Neural cell (in vitro differentiated cells): ENCODE results near the gene FGD4. TPM values are rescaled to one million over a fixed set of nuclear protein-coding genes. Genes with fewer than 3 reads are reported as not detected.

Experiments used
- H2AFZ ChIP-seq: fragments of 200-600, 300-800 bp; sonication (generic), shearing (Covaris generic); 2 replicates; pipeline ENCODE4 v1.6.0; 2014; ENCODE audit warnings: low read depth, mild to moderate bottlenecking, antibody characterized with exemption, low read length, moderate library complexity
- H3F3A ChIP-seq: fragments of 200-600 bp; shearing (Covaris generic); 2 replicates; pipeline ENCODE4 v1.6.1; 2016; ENCODE audit warnings: mild to moderate bottlenecking, moderate library complexity, mixed read lengths, antibody characterized with exemption, low read length; ENCODE audit not compliant: insufficient read depth, poor library complexity, severe bottlenecking
- H3K27ac ChIP-seq: fragments of 200-600, 300-800 bp; sonication (generic), shearing (Covaris generic); 2 replicates; pipeline ENCODE4 v1.5.1; 2014; ENCODE audit warnings: mild to moderate bottlenecking, low read length, moderate library complexity
- H3K27me3 ChIP-seq: fragments of 300-800, 200-600 bp; sonication (generic), shearing (Covaris generic); 2 replicates; pipeline ENCODE4 v1.6.0; 2014; ENCODE audit warnings: mild to moderate bottlenecking, low read depth, low read length, moderate library complexity; ENCODE audit not compliant: insufficient read depth
- H3K36me3 ChIP-seq: fragments of 300-800, 200-600 bp; sonication (generic), shearing (Covaris generic); 2 replicates; pipeline ENCODE4 v1.5.1; 2014; ENCODE audit warnings: mild to moderate bottlenecking, antibody characterized with exemption, low read length, moderate library complexity; ENCODE audit not compliant: insufficient read depth
- H3K4me2 ChIP-seq: fragments of 300-800, 200-600 bp; sonication (generic), shearing (Covaris generic); 2 replicates; pipeline ENCODE4 v1.6.0; 2014; ENCODE audit warnings: mild to moderate bottlenecking, low read length
- H3K4me3 ChIP-seq: fragments of 300-800, 200-600 bp; sonication (generic), shearing (Covaris generic); 2 replicates; pipeline ENCODE4 v1.5.1; 2014; ENCODE audit warnings: mild to moderate bottlenecking, low read length, moderate library complexity
- H3K79me2 ChIP-seq: fragments of 200-600 bp; shearing (Covaris generic); replicated peaks from 2 replicates; pipeline ENCODE4 v1.6.0; 2014; ENCODE audit warnings: mild to moderate bottlenecking, low read length, moderate library complexity; ENCODE audit not compliant: insufficient read depth
- H3K9ac ChIP-seq: fragments of 300-800, 200-600 bp; sonication (generic), shearing (Covaris generic); 2 replicates; pipeline ENCODE4 v1.6.1; 2016; ENCODE audit warnings: mild to moderate bottlenecking, low read length, mixed read lengths
- H3K9me2 ChIP-seq: fragments of 200-600 bp; shearing (Covaris generic); 2 replicates; pipeline ENCODE4 v1.6.1; 2016; ENCODE audit warnings: mild to moderate bottlenecking, low read length, mixed read lengths; ENCODE audit not compliant: insufficient read depth
- H3K9me3 ChIP-seq: fragments of 200-600, 300-800 bp; sonication (generic), shearing (Covaris generic); 2 replicates; pipeline ENCODE4 v1.6.1; 2016; ENCODE audit warnings: mild to moderate bottlenecking, mixed run types, low read length, moderate library complexity, mixed read lengths
- H4K20me1 ChIP-seq: fragments of 200-600 bp; shearing (Covaris generic); 2 replicates; pipeline ENCODE4 v1.6.1; 2016; ENCODE audit warnings: mild to moderate bottlenecking, mixed run types; ENCODE audit not compliant: insufficient read depth
- CTCF ChIP-seq: fragments of 450-650 bp; IDR thresholded peaks from 2 replicates; pipeline ENCODE4 v1.5.1; 2014; ENCODE audit warnings: antibody characterized with exemption, mild to moderate bottlenecking, moderate library complexity; ENCODE audit not compliant: poor library complexity, severe bottlenecking
- EP300 ChIP-seq: fragments of 450-650 bp; conservative IDR thresholded peaks from 2 replicates; pipeline ENCODE4 v1.6.1; 2014; ENCODE audit warnings: antibody characterized with exemption, mild to moderate bottlenecking, moderate library complexity; ENCODE audit not compliant: poor library complexity, severe bottlenecking
- EZH2 ChIP-seq: fragments of 200-600, 300-800 bp; shearing (Covaris generic), sonication (generic); IDR thresholded peaks from 2 replicates; pipeline ENCODE4 v1.6.1; 2014; ENCODE audit warnings: antibody characterized with exemption, low read length, borderline replicate concordance, mild to moderate bottlenecking; ENCODE audit not compliant: insufficient read depth, poor library complexity, severe bottlenecking
- MXI1 ChIP-seq: fragments of 450-650 bp; conservative IDR thresholded peaks from 2 replicates; pipeline ENCODE4 v1.6.1; 2014; ENCODE audit warnings: antibody characterized with exemption, mild to moderate bottlenecking; ENCODE audit not compliant: poor library complexity, severe bottlenecking
- POLR2AphosphoS5 ChIP-seq: IDR thresholded peaks from 2 replicates; pipeline ENCODE4 v1.6.1; 2012
- RAD21 ChIP-seq: fragments of 450-650 bp; conservative IDR thresholded peaks from 2 replicates; pipeline ENCODE4 v1.6.1; 2014; ENCODE audit warnings: antibody characterized with exemption, mild to moderate bottlenecking, moderate library complexity
- SMC3 ChIP-seq: fragments of 450-650 bp; conservative IDR thresholded peaks from 2 replicates; pipeline ENCODE4 v1.6.1; 2014; ENCODE audit warnings: antibody characterized with exemption, mild to moderate bottlenecking, moderate library complexity; ENCODE audit not compliant: poor library complexity
- TAF1 ChIP-seq: IDR thresholded peaks from 2 replicates; pipeline ENCODE4 v1.6.1; 2012; ENCODE audit warnings: low read depth
- polyA plus RNA-seq: library from polyadenylated mRNA; depleted of rRNA; stranded (reverse); fragments of >200 nt; gene quantifications from 2 replicates; pipeline ENCODE4 v1.2.3, GENCODE V29; 2014
- TF ChIP-seq, protein P1 (sequence below): IDR thresholded peaks from 2 replicates; pipeline ENCODE4 v1.6.1; 2012; ENCODE audit warnings: borderline replicate concordance

Gene FGD4
- polyA plus RNA-seq, 1 donor from 2014 or later = 24.4 TPM

DNA sequence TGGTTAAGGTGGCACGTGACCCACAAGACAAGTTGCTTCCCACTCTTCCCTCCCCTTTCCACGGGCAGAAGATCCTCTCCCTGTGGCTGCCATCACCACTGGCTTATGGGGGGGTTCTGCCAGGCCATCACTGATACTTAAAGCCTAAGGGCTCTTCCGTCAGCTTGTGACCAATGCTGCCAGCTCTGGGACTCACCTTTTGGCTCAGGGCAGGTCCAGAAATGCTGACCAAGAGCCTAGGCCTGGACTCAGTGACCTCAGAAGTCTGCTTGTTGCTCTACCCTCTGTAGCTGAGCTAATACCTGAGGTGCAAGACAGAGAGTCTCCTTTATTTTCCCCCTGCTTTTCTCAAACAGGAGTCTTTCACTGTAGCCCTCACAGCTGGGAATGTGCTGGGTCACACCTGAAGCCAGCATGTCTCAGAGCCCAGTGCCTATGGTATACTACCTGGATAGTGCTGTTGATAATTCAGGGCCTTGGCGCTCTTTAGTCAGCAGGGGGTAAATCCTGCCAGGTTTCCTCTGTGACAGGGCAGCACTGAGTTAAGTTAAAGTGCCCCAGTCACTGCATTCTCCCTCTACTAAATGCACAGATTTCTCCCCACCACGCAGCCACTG lies 19.7 kb downstream of the FGD4 start:
- TF ChIP-seq TAF1 = no peak
- no peak for TF ChIP-seq CTCF
- no peak for TF ChIP-seq POLR2AphosphoS5
- TF ChIP-seq SMC3 = no peak
- TF ChIP-seq, protein P1, sequence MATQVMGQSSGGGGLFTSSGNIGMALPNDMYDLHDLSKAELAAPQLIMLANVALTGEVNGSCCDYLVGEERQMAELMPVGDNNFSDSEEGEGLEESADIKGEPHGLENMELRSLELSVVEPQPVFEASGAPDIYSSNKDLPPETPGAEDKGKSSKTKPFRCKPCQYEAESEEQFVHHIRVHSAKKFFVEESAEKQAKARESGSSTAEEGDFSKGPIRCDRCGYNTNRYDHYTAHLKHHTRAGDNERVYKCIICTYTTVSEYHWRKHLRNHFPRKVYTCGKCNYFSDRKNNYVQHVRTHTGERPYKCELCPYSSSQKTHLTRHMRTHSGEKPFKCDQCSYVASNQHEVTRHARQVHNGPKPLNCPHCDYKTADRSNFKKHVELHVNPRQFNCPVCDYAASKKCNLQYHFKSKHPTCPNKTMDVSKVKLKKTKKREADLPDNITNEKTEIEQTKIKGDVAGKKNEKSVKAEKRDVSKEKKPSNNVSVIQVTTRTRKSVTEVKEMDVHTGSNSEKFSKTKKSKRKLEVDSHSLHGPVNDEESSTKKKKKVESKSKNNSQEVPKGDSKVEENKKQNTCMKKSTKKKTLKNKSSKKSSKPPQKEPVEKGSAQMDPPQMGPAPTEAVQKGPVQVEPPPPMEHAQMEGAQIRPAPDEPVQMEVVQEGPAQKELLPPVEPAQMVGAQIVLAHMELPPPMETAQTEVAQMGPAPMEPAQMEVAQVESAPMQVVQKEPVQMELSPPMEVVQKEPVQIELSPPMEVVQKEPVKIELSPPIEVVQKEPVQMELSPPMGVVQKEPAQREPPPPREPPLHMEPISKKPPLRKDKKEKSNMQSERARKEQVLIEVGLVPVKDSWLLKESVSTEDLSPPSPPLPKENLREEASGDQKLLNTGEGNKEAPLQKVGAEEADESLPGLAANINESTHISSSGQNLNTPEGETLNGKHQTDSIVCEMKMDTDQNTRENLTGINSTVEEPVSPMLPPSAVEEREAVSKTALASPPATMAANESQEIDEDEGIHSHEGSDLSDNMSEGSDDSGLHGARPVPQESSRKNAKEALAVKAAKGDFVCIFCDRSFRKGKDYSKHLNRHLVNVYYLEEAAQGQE = no peak
- H3K4me2 ChIP-seq = no peak overlapping the region
- H3K36me3 ChIP-seq = no peaks in the 10 kb centered on the region
- H4K20me1 ChIP-seq = no peaks in the 10 kb centered on the region
- no peaks in the 10 kb centered on the region for H3K9me3 ChIP-seq
- no peaks in the 10 kb centered on the region for H3K79me2 ChIP-seq
- H3F3A ChIP-seq = no peaks in the 10 kb centered on the region
- no peak overlapping the region for H3K27ac ChIP-seq
- no peaks in the 10 kb centered on the region for H3K9me2 ChIP-seq
- no peak overlapping the region for H2AFZ ChIP-seq
- H3K4me3 ChIP-seq = no peak overlapping the region
- no peaks in the 10 kb centered on the region for H3K27me3 ChIP-seq
- H3K9ac ChIP-seq = no peak overlapping the region

- Histone ChIP-seq H3K79me2 (no peaks in the 10 kb centered on the region), H3K9me3 (no peaks in the 10 kb centered on the region), H3K9ac (no peak overlapping the region), H3K4me2 (no peak overlapping the region), H3K27me3 (no peaks in the 10 kb centered on the region), H3K9me2 (no peaks in the 10 kb centered on the region), H3K27ac (no peak overlapping the region), H3K36me3 (no peaks in the 10 kb centered on the region), H3K4me3 (no peak overlapping the region), H4K20me1 (no peaks in the 10 kb centered on the region), H2AFZ (no peak overlapping the region), H3F3A (no peaks in the 10 kb centered on the region)
- TF ChIP-seq EP300 (no peak), TAF1 (no peak), CTCF (no peak), POLR2AphosphoS5 (no peak), RAD21 (no peak), SMC3 (no peak), EZH2 (no peak), MXI1 (no peak)
- TF ChIP-seq, protein P1 = no peak
Measured at GRCh38 chr12:32419520-32419960, 20.2 kb downstream of the FGD4 start.
